Measurements from ENCODE around the gene TBX19.

DNA sequence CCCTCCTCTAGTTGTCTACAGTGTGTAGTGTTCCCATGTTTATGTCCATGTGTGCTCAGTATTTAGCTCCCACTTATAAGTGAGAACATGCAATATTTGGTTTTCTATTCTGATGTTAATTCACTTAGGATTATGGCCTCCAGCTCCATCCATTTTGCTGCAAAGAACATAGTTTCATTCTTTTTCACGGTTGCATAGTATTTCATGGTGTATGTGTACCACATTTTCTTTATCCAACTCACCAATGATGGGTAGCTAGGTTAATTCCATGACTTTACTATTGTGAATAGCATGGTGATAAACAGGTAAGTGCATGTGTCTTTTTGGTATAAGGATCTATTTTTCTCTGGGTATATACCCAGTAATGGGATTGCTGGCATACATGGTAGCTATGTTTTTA is 67.0 kb downstream of the TBX19 start:
- TF ChIP-seq EZH2 (IDR thresholded peaks at IDR 0.05), result no peak
- TF ChIP-seq, protein P1, sequence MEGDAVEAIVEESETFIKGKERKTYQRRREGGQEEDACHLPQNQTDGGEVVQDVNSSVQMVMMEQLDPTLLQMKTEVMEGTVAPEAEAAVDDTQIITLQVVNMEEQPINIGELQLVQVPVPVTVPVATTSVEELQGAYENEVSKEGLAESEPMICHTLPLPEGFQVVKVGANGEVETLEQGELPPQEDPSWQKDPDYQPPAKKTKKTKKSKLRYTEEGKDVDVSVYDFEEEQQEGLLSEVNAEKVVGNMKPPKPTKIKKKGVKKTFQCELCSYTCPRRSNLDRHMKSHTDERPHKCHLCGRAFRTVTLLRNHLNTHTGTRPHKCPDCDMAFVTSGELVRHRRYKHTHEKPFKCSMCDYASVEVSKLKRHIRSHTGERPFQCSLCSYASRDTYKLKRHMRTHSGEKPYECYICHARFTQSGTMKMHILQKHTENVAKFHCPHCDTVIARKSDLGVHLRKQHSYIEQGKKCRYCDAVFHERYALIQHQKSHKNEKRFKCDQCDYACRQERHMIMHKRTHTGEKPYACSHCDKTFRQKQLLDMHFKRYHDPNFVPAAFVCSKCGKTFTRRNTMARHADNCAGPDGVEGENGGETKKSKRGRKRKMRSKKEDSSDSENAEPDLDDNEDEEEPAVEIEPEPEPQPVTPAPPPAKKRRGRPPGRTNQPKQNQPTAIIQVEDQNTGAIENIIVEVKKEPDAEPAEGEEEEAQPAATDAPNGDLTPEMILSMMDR (IDR thresholded peaks at IDR 0.05 in 2 of 3, conservative IDR thresholded peaks at IDR 0.05 in 1 of 3; ENCODE audit: borderline replicate concordance in 1 of 3, insufficient read depth in 1 of 3, low read depth in 2 of 3, low read length in 2 of 3), result no peak

All from HCT116 (cell line).